Thyroid gland (tissue), 4 donors: ENCODE data around the gene OBSCN.

Experiments
- POLR2A ChIP-seq, 2 donors: fragments of 450-650 bp; IDR thresholded peaks; one replicate each; pipeline ENCODE4 v1.6.1; 2017; ENCODE audit warnings: antibody characterized with exemption in 2 of 2, mild to moderate bottlenecking in 2 of 2, moderate library complexity in 1 of 2
- TF ChIP-seq, protein P1 (sequence below), 6 experiments: fragments of 200-600 bp in 3 of 6; fragments of 450-650 bp in 3 of 6; sonication (generic) in 3 of 6; IDR thresholded peaks; one replicate each; pipeline ENCODE4 v1.5.1; 2016 to 2019; ENCODE audit warnings: antibody characterized with exemption in 6 of 6, mild to moderate bottlenecking in 2 of 6, inconsistent platforms in 1 of 6, moderate library complexity in 1 of 6

DNA sequence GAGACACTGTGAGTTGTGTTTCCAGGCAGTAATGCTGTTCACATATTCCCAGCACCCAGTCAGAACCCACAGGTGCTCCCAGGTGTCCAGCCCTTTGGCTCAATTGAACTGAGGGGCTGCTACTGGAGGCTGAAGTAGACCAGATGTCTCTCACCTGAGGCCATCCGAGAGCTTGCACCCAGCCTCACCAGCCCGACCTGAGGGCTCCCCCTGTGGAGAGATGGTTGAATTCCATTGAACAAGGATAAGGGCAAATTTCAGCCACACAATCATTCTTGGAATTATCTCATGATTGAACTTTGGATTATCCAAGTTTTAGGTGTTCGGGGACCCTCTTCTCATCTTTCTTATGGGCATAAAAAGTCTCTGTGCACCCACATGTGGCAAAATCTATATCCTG lies 52.1 kb downstream of the OBSCN start:
- TF ChIP-seq, protein P1, sequence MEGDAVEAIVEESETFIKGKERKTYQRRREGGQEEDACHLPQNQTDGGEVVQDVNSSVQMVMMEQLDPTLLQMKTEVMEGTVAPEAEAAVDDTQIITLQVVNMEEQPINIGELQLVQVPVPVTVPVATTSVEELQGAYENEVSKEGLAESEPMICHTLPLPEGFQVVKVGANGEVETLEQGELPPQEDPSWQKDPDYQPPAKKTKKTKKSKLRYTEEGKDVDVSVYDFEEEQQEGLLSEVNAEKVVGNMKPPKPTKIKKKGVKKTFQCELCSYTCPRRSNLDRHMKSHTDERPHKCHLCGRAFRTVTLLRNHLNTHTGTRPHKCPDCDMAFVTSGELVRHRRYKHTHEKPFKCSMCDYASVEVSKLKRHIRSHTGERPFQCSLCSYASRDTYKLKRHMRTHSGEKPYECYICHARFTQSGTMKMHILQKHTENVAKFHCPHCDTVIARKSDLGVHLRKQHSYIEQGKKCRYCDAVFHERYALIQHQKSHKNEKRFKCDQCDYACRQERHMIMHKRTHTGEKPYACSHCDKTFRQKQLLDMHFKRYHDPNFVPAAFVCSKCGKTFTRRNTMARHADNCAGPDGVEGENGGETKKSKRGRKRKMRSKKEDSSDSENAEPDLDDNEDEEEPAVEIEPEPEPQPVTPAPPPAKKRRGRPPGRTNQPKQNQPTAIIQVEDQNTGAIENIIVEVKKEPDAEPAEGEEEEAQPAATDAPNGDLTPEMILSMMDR (IDR thresholded peaks at IDR 0.05): no peak
- TF ChIP-seq POLR2A (IDR thresholded peaks at IDR 0.05): no peak
